Activated naive CD8-positive, alpha-beta T cell (primary cell): ENCODE measurements around the gene KMT2E.

Experiments used
- H3K27ac Mint-ChIP-seq: one replicate; pipeline ENCODE4 v1.8.0; 2021; ENCODE audit warnings: mixed read lengths
- H3K27me3 Mint-ChIP-seq: one replicate; pipeline ENCODE4 v1.8.0; 2021; ENCODE audit warnings: mixed read lengths
- H3K36me3 Mint-ChIP-seq: one replicate; pipeline ENCODE4 v1.8.0; 2021; ENCODE audit warnings: mixed read lengths
- H3K4me1 Mint-ChIP-seq: one replicate; pipeline ENCODE4 v1.8.0; 2021; ENCODE audit warnings: low read depth, mixed read lengths
- H3K4me3 Mint-ChIP-seq: one replicate; pipeline ENCODE4 v1.8.0; 2021; ENCODE audit warnings: mild to moderate bottlenecking, mixed read lengths
- H3K9me3 Mint-ChIP-seq: one replicate; pipeline ENCODE4 v1.8.0; 2021; ENCODE audit warnings: low read depth, mixed read lengths

The KMT2E gene

DNA sequence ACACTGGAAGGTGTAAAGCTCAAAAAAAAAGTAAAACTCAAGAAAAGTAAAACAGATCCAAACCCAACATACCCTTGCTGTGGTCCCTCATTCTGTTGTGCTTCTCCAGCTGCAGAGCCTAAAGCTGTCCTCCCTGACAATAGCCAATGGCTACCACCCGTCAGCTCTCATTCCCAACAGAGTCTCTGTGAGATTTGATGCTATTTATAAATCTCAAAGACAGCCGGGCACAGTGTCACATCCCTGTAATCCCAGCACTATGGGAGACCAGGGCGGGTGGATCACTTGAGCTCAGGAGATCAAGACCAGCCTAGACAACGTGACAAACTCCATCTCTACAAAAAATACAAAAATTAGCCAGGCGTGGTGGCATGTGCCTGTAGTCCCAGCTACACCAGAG, 116.0 kb downstream of the KMT2E start:
- Mint-ChIP-seq H3K36me3 (peaks cover 8% of the 10 kb centered on the region), H3K4me3 (no peak overlapping the region), H3K9me3 (no peaks in the 10 kb centered on the region), H3K27me3 (no peaks in the 10 kb centered on the region), H3K4me1 (peaks cover 13% of the 10 kb centered on the region), H3K27ac (no peak overlapping the region)

DNA sequence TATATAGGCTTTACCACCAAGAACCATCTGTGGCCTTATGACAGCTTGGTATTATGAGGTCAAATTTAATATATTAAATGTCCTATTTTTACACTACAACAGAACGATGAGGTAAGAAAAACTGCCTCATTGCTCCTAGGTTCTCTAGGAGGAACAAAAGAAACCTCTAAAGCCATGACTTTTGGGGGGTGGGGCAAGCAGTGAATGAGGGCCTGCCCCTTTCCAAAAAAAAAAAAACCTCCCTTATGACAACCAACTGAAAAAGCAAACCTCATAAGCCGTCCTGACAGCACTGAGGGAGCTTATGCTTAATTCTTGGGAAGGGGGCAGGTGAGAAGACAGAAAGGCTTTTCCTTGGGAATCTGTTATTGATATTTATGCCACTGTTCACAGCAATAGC, 116.6 kb downstream of the KMT2E start:
- Mint-ChIP-seq H3K4me1 (peaks cover 14% of the 10 kb centered on the region), H3K36me3 (peaks cover 8% of the 10 kb centered on the region), H3K27me3 (no peaks in the 10 kb centered on the region), H3K9me3 (no peaks in the 10 kb centered on the region), H3K4me3 (no peak overlapping the region), H3K27ac (no peak overlapping the region)

DNA sequence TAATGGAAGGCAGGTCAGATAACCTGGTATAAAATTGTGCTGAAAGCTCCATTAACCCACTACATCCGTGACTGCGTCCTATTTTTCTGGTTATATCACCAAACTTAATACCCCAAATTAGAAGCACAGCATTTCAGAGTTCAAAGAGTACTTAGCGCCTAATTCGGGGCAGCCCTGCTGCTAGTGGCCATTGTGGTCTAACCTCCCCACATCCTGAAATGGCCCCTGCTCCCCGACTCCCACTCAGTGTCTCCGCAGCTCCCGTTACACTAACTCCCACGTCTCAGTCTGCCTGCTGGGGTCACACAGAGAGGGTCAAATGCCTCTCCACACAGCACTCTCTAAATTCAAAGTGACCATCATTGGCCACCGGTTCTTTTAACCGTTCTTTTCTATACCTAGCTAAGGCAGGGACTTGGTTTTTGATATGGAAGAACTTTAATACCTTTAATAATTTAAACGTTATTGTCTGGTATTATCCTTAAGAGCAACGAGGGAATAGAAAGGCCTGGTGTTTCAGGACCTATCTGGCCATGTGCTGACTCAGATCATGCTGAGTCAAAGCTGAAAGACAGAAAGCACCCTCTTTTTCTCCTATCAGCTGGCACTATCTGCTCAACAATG, 117.1 kb downstream of the KMT2E start:
- no peaks in the 10 kb centered on the region for H3K27me3 Mint-ChIP-seq

DNA sequence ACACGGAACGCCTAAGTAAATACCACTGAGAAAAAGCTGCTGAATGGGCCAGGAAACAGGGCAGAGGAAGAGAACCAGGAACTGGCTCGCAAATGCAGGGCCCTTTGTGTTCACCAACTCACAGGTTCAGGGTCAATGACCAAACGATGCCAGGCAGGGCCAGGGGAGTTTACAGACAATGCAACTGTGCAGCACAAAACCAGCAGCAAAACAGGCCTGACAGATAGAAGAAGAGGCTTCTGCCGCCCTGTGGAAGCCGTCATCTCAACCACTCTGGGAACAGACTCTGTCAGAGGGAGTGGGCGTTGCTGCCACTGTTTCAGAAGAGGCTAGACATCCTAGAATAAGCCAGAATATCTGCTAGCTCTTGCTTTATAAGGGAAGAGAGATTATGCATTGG, 117.9 kb downstream of the KMT2E start:
- Mint-ChIP-seq H3K36me3 (peaks cover 9% of the 10 kb centered on the region), H3K4me3 (no peak overlapping the region), H3K27ac (no peak overlapping the region), H3K4me1 (peaks cover 13% of the 10 kb centered on the region), H3K9me3 (no peaks in the 10 kb centered on the region), H3K27me3 (no peaks in the 10 kb centered on the region)

More for the DNA sequence above, 117.1 kb downstream of the KMT2E start:
- Mint-ChIP-seq H3K27ac (no peak overlapping the region), H3K4me1 (peaks cover 14% of the 10 kb centered on the region), H3K36me3 (peaks cover 6% of the 10 kb centered on the region), H3K9me3 (no peaks in the 10 kb centered on the region), H3K4me3 (no peak overlapping the region)

DNA sequence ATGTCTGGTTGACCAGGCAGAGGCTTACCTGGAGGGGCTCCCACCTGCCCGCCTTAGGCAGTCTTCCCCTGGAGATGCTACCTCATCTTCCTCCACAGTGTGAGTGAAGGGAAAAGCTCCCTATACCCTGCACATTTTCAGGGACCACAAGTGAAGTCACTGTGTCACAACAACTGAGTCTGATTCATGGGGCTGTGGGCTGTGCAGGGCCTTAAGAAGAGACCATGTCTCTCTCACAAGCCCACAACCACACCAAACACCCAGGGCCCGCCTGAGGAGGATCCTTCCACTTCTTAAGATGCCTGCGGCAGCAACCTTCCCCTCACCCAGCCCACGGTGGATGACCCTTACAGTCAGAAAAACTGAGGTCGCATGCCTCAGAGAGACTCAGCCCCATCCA, 118.3 kb downstream of the KMT2E start:
- H3K4me3 Mint-ChIP-seq, result no peak overlapping the region
- peaks cover 10% of the 10 kb centered on the region for H3K36me3 Mint-ChIP-seq
- H3K27ac Mint-ChIP-seq, result no peak overlapping the region
- H3K9me3 Mint-ChIP-seq, result no peaks in the 10 kb centered on the region
- H3K4me1 Mint-ChIP-seq, result peaks cover 9% of the 10 kb centered on the region
- no peaks in the 10 kb centered on the region for H3K27me3 Mint-ChIP-seq

DNA sequence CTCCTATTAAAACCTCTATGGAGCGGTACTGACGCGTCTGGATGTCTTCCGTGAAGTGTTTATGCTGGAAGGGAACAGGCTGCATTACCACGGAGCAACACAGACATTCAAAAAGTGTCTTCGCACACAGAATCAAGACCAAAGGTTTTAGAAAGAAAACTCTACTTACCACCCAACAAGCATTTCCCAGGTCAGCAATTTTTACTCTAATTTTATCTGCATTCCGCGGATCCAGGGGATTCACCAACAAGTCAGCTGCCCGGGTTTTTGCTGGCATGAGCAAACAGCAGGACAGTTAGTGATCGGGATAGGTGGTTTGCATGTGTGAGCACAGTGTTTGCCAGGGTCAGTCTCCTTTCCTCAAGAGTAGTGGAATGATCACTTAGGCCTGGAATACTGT, 118.8 kb downstream of the KMT2E start:
- Mint-ChIP-seq H3K36me3 (peaks cover 12% of the 10 kb centered on the region), H3K4me3 (no peak overlapping the region), H3K4me1 (peaks cover 8% of the 10 kb centered on the region), H3K9me3 (no peaks in the 10 kb centered on the region), H3K27me3 (no peaks in the 10 kb centered on the region), H3K27ac (no peak overlapping the region)

DNA sequence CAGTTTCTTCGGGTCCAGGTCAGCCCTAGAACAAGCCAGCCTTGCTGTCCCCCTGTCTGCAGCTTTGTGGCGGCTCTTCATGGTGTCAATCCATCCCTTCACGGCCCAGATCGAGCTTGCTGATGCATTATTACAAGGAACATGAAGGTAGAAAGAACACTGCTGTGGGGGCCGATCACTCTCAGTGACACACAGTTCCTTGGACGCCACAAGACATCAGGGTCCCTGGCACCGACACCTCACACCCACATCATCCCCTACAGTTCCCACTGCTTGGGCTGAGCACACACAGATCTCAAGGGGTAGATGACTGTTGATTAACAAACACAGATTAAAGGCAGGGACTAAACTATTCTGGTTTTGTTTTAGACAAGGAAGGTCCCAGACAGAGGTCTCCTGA, 119.4 kb downstream of the KMT2E start:
- no peak overlapping the region for H3K4me3 Mint-ChIP-seq
- H3K4me1 Mint-ChIP-seq, result peaks cover 8% of the 10 kb centered on the region
- H3K27ac Mint-ChIP-seq, result no peak overlapping the region
- H3K36me3 Mint-ChIP-seq, result peaks cover 16% of the 10 kb centered on the region
- H3K27me3 Mint-ChIP-seq, result no peaks in the 10 kb centered on the region
- no peaks in the 10 kb centered on the region for H3K9me3 Mint-ChIP-seq

DNA sequence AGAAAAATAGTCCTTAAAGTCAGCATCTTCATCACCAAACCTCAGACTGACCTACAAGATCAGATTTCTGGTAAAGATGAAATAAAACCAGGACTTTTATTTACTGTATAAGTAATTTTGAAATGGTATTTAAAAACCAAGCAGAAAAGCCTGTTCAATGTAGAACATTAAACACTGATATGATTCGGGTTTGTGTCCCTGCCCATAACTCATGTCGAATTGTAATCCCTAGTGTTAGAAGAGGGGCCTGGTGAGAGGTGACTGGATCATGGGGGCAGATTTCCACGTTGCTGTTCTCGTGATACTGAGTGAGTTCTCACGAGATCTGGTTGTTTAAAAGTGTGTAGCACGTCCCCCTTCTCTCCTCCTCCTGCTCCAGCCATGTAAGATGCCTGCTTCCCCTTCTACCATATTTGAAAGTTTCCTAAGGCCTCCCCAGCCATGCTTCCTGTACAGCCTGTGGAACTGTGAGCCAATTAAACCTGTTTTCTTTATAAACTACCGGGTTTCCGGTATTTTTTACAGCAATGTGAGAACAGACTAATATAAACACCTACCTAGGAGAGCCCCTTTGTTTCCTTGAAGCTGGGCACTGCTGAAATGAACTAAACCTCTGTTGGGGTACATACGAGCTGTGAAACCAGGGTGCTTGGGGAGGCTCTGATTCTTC, 120.1 kb downstream of the KMT2E start:
- H3K27ac Mint-ChIP-seq, result peak overlapping the region; percentile 6
- H3K36me3 Mint-ChIP-seq, result peaks cover 16% of the 10 kb centered on the region
- no peaks in the 10 kb centered on the region for H3K9me3 Mint-ChIP-seq
- H3K4me3 Mint-ChIP-seq, result no peak overlapping the region
- H3K27me3 Mint-ChIP-seq, result no peaks in the 10 kb centered on the region
- peaks cover 8% of the 10 kb centered on the region for H3K4me1 Mint-ChIP-seq

DNA sequence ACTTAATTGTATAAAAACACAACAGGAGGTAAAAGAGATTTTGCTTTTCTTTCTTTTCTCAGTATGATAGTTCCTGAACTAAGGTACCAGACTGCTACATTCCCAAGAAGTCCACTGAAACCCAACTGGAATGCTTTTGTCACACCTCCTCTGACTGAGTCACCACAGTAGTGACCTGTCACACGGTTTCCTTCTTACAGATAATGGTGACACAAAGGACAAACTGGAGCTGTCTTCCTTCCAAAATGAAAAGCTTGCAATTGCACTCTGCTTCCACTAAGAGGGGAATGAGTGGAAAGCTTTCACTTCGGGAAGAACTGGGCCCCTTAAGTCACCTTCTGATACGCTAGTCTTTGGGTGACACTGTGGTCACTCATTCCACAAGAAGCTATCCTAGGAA, 122.2 kb downstream of the KMT2E start:
- Mint-ChIP-seq H3K27me3 (no peaks in the 10 kb centered on the region), H3K4me1 (peaks cover 5% of the 10 kb centered on the region), H3K4me3 (no peak overlapping the region), H3K36me3 (peaks cover 14% of the 10 kb centered on the region), H3K27ac (no peak overlapping the region), H3K9me3 (no peaks in the 10 kb centered on the region)

DNA sequence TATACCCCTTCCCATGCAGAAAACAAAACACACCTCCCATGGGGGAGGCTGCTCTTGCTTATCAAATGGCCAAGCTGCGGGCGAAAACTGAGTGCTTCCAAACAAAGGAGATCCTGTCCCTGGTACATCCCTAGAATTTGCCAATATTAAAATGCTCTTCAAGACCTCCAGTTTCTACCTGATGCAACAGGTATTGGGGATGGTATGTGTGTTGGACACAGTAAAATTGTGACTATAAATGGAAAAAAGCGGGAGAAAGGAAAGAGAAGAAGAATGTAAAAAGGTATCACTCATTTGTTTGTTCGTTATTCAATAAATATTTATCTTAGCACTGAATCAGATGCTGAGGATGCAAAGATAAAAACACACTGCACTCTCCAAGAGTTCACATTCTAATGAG, 123.9 kb downstream of the KMT2E start:
- Mint-ChIP-seq H3K4me3 (no peak overlapping the region), H3K9me3 (no peaks in the 10 kb centered on the region), H3K4me1 (peaks cover 3% of the 10 kb centered on the region), H3K27me3 (no peaks in the 10 kb centered on the region), H3K27ac (no peak overlapping the region), H3K36me3 (peaks cover 16% of the 10 kb centered on the region)

DNA sequence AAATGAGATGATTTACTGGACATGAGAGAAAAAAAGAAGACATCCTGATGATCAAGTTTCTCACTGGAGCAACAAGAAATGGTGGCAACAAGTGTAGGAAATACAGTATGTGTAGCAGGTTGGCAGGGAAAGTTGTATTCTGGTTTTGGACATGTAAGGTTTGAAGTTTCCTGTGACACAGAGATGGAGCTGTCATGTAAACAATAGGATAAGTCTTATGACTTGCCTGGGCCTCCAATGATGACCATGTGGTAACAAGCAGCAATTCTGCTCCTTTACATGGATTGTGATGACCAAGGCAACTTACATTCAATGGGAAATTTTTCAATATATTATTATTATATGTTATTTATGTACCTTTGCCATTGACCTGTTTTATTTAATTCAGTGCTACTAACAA, 125.4 kb downstream of the KMT2E start:
- H3K4me3 Mint-ChIP-seq, result no peak overlapping the region
- H3K27me3 Mint-ChIP-seq, result no peaks in the 10 kb centered on the region
- no peaks in the 10 kb centered on the region for H3K9me3 Mint-ChIP-seq
- peaks cover 3% of the 10 kb centered on the region for H3K4me1 Mint-ChIP-seq
- H3K27ac Mint-ChIP-seq, result no peak overlapping the region
- H3K36me3 Mint-ChIP-seq, result peaks cover 14% of the 10 kb centered on the region

DNA sequence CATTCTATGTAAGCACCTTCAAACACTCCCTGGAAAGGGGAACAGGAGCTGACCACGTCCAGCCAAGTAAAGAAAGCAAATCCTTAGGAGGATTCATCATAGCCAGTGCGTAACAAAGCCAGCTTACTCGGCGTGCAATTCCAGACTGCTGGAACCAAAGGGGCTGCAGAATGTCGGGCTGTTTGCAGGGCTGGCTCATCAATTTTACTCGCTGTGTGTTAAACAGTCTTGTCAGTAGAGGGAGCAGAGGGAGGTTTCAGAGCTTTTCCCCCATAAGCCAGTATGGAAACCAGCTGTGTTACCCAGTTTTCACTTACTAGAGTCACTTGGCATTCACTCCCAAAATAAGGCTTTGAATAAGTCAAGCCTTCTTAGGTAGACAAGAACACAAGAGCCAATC, 127.1 kb downstream of the KMT2E start:
- H3K4me3 Mint-ChIP-seq, result no peak overlapping the region
- H3K9me3 Mint-ChIP-seq, result no peaks in the 10 kb centered on the region
- H3K27ac Mint-ChIP-seq, result no peak overlapping the region
- H3K27me3 Mint-ChIP-seq, result no peaks in the 10 kb centered on the region
- peaks cover 16% of the 10 kb centered on the region for H3K36me3 Mint-ChIP-seq
- no peaks in the 10 kb centered on the region for H3K4me1 Mint-ChIP-seq

DNA sequence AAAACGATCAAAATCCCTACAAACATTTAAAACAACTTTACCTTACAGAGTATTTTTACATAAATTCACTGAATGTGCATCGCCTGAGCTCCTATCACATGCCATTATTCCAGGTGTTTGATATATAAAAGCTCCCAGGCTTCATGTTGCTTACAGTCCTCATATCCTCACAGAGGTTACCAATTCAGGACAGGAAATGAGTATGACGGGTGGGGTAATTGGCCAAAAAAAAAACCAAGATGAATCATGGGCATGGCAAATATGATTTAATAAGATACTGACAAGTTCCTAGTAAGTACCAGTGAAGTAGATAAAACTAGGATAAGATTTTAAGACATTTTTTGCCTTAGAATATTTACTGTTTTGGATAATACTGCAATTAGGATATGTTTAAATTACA, 135.8 kb downstream of the KMT2E start:
- Mint-ChIP-seq H3K9me3 (no peaks in the 10 kb centered on the region), H3K4me1 (peaks cover 6% of the 10 kb centered on the region), H3K4me3 (no peak overlapping the region), H3K27me3 (no peaks in the 10 kb centered on the region), H3K36me3 (peaks cover 2% of the 10 kb centered on the region), H3K27ac (no peak overlapping the region)

DNA sequence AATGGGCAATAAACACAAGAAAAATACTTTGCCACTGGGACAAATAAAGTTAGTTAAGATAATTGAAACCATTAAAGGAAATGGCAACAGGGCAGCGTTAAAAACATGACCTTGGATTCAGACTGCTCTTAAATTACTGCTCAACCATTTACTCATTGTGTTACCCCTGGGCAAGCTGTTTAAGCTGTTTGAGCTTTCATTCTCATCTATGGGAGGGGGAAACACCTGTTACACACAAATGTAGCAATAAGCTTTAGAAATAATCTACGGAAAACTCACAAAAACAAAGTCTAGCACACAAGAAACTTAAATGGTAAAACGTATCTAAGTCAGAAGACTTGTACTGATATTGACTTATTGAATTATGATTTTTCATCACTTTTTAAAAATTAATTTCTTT, 137.1 kb downstream of the KMT2E start:
- H3K9me3 Mint-ChIP-seq, result no peaks in the 10 kb centered on the region
- no peaks in the 10 kb centered on the region for H3K27me3 Mint-ChIP-seq
- H3K27ac Mint-ChIP-seq, result no peak overlapping the region
- peaks cover 6% of the 10 kb centered on the region for H3K4me1 Mint-ChIP-seq
- H3K4me3 Mint-ChIP-seq, result no peak overlapping the region
- peaks cover 2% of the 10 kb centered on the region for H3K36me3 Mint-ChIP-seq

DNA sequence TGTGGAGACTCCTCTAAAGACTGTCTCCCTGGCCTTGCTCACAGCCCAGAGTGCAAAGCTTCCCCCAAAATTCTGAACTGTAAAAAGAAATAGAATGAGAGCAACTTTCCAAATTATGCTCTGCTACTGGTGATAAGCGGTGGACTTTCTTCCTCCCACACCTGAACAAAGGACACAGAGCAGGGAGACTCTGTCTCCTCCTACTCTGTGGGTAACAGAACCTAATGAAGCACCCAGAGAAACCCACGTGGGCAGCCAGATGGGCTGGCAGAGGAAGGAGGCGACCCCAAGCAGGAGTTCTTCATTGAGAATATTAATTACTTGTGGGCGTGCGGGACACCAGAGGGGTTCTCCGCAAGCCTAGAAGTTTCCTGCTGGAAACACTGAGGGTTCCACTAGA, 139.5 kb downstream of the KMT2E start:
- Mint-ChIP-seq H3K36me3 (peaks cover 7% of the 10 kb centered on the region), H3K27me3 (no peaks in the 10 kb centered on the region), H3K9me3 (no peaks in the 10 kb centered on the region), H3K27ac (no peak overlapping the region), H3K4me3 (no peak overlapping the region), H3K4me1 (peaks cover 11% of the 10 kb centered on the region)

DNA sequence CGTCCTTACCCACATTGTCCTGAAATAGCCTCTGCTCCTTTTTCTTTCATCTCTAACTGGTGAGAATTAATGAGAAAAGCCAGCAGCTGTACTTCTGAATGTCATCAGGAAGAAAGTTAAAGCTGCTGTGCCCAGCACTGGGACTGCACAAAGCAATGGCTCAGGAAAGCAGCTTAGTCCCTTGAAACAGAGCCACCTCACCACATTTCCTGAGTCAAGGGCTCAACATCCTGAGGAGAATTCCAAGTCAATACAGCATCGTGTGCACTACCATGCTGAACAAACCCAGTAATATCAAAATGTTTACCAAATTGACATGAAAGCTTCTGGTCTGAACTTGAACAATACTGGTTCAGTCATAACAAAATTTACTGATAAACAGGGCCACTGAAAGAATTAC, 140.1 kb downstream of the KMT2E start:
- Mint-ChIP-seq H3K27me3 (no peaks in the 10 kb centered on the region), H3K27ac (no peak overlapping the region), H3K4me3 (no peak overlapping the region), H3K36me3 (peaks cover 9% of the 10 kb centered on the region), H3K9me3 (no peaks in the 10 kb centered on the region), H3K4me1 (peaks cover 11% of the 10 kb centered on the region)
